Measurements from ENCODE around the gene SYDE2.

The SYDE2 gene

DNA sequence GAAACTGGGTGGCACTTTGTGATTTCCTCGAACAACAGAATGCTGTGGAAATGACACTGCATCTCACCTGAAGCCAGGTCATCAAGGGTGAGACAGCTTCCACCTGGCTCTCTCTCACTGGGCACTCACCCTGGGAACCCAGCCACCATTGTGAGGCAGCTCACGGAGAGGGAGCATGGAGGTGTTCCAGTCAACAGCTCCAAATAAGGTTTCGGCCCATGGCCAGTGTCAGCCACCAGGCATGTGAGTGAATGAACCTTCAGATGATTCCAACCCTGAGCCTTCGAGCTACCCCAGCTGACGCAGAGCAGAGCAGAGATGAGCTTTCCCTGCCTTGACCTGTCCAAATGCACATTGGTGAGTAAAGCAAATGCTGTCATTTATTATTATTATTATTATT lies 58.1 kb downstream of the SYDE2 start:
- TF ChIP-seq NFIC (IDR thresholded peaks at IDR 0.05) (no peak), FOXM1 (IDR thresholded peaks at IDR 0.05; ENCODE audit: borderline replicate concordance, low read depth) (no peak)
- TF ChIP-seq, protein P1, sequence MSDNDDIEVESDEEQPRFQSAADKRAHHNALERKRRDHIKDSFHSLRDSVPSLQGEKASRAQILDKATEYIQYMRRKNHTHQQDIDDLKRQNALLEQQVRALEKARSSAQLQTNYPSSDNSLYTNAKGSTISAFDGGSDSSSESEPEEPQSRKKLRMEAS (IDR thresholded peaks at IDR 0.05), result no peak

GRCh38 chr1:85137660-85138059 lies 63.2 kb downstream of the SYDE2 start:
- peak; percentile 13; the same call in 1 of the 2 replicates for TF ChIP-seq NFIC (IDR thresholded peaks at IDR 0.05)
- TF ChIP-seq, protein P1 (IDR thresholded peaks at IDR 0.05), result no peak

GRCh38 chr1:85135392-85135798 lies 65.4 kb downstream of the SYDE2 start:
- TF ChIP-seq EGR1 (IDR thresholded peaks at IDR 0.05) (no peak), FOXM1 (IDR thresholded peaks at IDR 0.05; ENCODE audit: borderline replicate concordance, low read depth) (no peak), REST (IDR thresholded peaks at IDR 0.05; ENCODE audit: low read depth) (no peak), EP300 (IDR thresholded peaks at IDR 0.05; ENCODE audit: borderline replicate concordance) (no peak), NFIC (IDR thresholded peaks at IDR 0.05) (no peak), CEBPB (IDR thresholded peaks at IDR 0.05) (no peak), TCF12 (IDR thresholded peaks at IDR 0.05; ENCODE audit: low read depth) (no peak), ZBTB7A (IDR thresholded peaks at IDR 0.05; ENCODE audit: low read depth) (no peak), YY1 (IDR thresholded peaks at IDR 0.05; ENCODE audit: low read depth) (no peak)
- TF ChIP-seq, protein P2, sequence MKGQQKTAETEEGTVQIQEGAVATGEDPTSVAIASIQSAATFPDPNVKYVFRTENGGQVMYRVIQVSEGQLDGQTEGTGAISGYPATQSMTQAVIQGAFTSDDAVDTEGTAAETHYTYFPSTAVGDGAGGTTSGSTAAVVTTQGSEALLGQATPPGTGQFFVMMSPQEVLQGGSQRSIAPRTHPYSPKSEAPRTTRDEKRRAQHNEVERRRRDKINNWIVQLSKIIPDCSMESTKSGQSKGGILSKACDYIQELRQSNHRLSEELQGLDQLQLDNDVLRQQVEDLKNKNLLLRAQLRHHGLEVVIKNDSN (IDR thresholded peaks at IDR 0.05), result no peak

GRCh38 chr1:85134583-85135391 lies 66.0 kb downstream of the SYDE2 start:
- TF ChIP-seq NFIC (IDR thresholded peaks at IDR 0.05) (no peak), CEBPB (IDR thresholded peaks at IDR 0.05) (0 out of 2 replicates have a peak, but pooled peaks have one; percentile 5), EP300 (IDR thresholded peaks at IDR 0.05; ENCODE audit: borderline replicate concordance) (no peak), YY1 (IDR thresholded peaks at IDR 0.05; ENCODE audit: low read depth) (no peak), FOXM1 (IDR thresholded peaks at IDR 0.05; ENCODE audit: borderline replicate concordance, low read depth) (no peak), RAD21 (IDR thresholded peaks at IDR 0.05; ENCODE audit: low read depth) (no peak)
- TF ChIP-seq, protein P2 (IDR thresholded peaks at IDR 0.05), result no peak

DNA sequence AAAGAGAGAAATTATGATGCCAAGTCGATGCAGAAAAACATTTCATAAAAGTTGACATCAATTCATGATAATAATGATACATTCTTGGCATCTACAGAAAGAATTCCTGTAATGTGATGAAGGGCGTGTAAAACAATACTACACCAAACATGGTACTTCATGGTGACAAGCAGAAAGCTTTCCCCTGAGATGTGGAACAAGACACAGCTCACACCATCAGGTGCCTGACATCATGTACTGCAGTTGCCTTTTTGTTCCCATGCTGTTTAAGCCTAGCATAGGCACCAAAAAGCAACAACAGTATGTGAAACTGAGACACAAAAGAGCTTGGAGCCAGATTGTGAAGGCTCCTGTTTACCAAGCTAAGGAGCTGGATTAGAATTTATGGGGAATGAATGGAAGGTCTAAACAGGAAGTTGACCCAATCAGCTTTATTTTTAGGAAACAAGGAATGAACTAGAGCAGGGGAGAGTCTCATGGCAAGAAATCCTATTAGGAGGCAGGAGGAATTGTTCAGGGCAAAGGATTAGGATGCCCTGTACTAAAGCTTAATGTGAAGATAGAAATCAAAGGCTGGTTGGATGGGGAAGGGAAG lies 67.2 kb downstream of the SYDE2 start:
- no peak for TF ChIP-seq REST (IDR thresholded peaks at IDR 0.05; ENCODE audit: low read depth)
- TF ChIP-seq CREB1 (IDR thresholded peaks at IDR 0.05; ENCODE audit: low read depth), result no peak
- TF ChIP-seq, protein P1 (IDR thresholded peaks at IDR 0.05), result no peak
- TF ChIP-seq TEAD4 (IDR thresholded peaks at IDR 0.05), result no peak
- TF ChIP-seq NFIC (IDR thresholded peaks at IDR 0.05), result no peak
- TF ChIP-seq TCF12 (IDR thresholded peaks at IDR 0.05; ENCODE audit: low read depth), result no peak
- TF ChIP-seq, protein P2 (IDR thresholded peaks at IDR 0.05), result no peak
- no peak for TF ChIP-seq CEBPB (IDR thresholded peaks at IDR 0.05)
- TF ChIP-seq YY1 (IDR thresholded peaks at IDR 0.05; ENCODE audit: low read depth), result no peak
- TF ChIP-seq ZBTB7A (IDR thresholded peaks at IDR 0.05; ENCODE audit: low read depth), result no peak
- no peak for TF ChIP-seq EP300 (IDR thresholded peaks at IDR 0.05; ENCODE audit: borderline replicate concordance)
- no peak for TF ChIP-seq TAF1 (IDR thresholded peaks at IDR 0.05; ENCODE audit: low read depth)
- no peak for TF ChIP-seq EGR1 (IDR thresholded peaks at IDR 0.05)
- no peak for TF ChIP-seq RAD21 (IDR thresholded peaks at IDR 0.05; ENCODE audit: low read depth)
- TF ChIP-seq FOXM1 (IDR thresholded peaks at IDR 0.05; ENCODE audit: borderline replicate concordance, low read depth), result no peak

Data from Ishikawa (cell line).